Hepatic stellate cell (primary cell): Measurements from ENCODE around the gene ASAP2.
"Not testable (repeated sequence)": the region's sequence is repeated elsewhere in the genome, so short reads cannot be mapped to it uniquely, and the experiment has no call there.

Experiments used
- DNase-seq: peaks from one replicate; pipeline ENCODE4 v3.0.0; 2011; ENCODE audit warnings: low spot score

ASAP2 gene

GRCh38 chr2:9380702-9381628, 174.4 kb downstream of the ASAP2 start:
- DNase-seq: peak; percentile 60

- DNase-seq: no peak
Observed at GRCh38 chr2:9382604-9383235, 176.1 kb downstream of the ASAP2 start.

- DNase-seq: no peak
Observed at GRCh38 chr2:9384521-9384920, 177.9 kb downstream of the ASAP2 start.

GRCh38 chr2:9385841-9386240, 179.2 kb downstream of the ASAP2 start:
- DNase-seq: no peak

GRCh38 chr2:9388199-9388681, 181.6 kb downstream of the ASAP2 start:
- DNase-seq: no peak

- DNase-seq: no peak
Observed at GRCh38 chr2:9388950-9389911, 182.6 kb downstream of the ASAP2 start.

GRCh38 chr2:9390151-9390850, 183.7 kb downstream of the ASAP2 start:
- no peak for DNase-seq

- DNase-seq: no peak
Observed at GRCh38 chr2:9390991-9391390, 184.4 kb downstream of the ASAP2 start.

GRCh38 chr2:9391961-9392720, 185.5 kb downstream of the ASAP2 start:
- no peak for DNase-seq

- DNase-seq: no peak
Observed at GRCh38 chr2:9392898-9393765, 186.5 kb downstream of the ASAP2 start.

GRCh38 chr2:9394816-9395215, 188.2 kb downstream of the ASAP2 start:
- DNase-seq: no peak

- DNase-seq: no peak
Observed at GRCh38 chr2:9397201-9397600, 190.6 kb downstream of the ASAP2 start.

- DNase-seq: not testable (repeated sequence)
Observed at GRCh38 chr2:9398251-9398650, 191.6 kb downstream of the ASAP2 start.

- DNase-seq: no peak
Observed at GRCh38 chr2:9398881-9399780, 192.5 kb downstream of the ASAP2 start.

GRCh38 chr2:9400268-9401058, 193.9 kb downstream of the ASAP2 start:
- DNase-seq: no peak

- no peak for DNase-seq
Observed at GRCh38 chr2:9401059-9401547, 194.5 kb downstream of the ASAP2 start.

- DNase-seq: no peak
Observed at GRCh38 chr2:9401646-9402371, 195.2 kb downstream of the ASAP2 start.
